Kidney capillary endothelial cell (primary cell): ENCODE measurements around the gene MIX23.

Source experiments
- DNase-seq: peaks from one replicate; pipeline ENCODE4 v3.0.0-alpha.2; 2018; ENCODE audit warnings: low spot score

The MIX23 gene

DNA sequence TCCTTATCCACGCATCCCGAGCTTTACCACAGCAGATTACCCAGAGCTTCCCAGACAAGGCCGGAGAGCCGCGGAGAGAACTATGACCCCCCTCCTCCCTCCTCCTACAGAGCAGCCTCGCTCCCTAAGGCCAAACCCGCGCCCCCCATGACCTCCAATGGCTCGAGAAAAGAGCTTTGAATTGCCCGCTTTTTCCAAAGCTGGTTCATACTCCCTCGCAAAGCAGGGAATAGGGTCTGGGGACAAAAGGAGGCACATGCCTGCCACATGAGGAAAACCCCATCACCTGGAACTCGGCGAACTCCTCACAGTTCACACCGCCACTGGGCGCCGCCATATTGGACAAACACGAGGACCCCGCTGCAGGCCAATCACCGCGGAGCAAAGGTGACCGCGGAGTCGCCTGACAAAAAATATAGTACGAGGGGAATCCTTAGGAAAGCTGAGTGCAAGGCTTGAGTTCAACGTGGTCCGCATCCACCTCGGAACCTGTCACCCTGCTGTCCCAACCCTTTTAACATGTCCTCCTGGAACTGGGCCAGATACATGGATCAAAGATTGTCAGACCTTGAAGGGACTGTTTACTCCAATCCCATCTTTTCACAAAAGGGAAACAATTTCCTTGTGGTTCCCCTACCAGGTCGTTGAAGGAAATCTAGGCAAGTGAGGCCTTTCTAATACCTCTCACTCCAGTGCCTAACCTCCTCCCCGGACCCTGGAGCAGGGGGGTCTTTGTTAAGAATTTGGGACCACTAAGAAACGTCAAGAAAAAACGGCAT, at the start of gene MIX23:
Gene MIX23 (minus strand): TSS at position 344 of the 779 bp plus-strand sequence. CDS start 7 bp downstream, at position 337.
- peak; percentile 87 for DNase-seq

DNA sequence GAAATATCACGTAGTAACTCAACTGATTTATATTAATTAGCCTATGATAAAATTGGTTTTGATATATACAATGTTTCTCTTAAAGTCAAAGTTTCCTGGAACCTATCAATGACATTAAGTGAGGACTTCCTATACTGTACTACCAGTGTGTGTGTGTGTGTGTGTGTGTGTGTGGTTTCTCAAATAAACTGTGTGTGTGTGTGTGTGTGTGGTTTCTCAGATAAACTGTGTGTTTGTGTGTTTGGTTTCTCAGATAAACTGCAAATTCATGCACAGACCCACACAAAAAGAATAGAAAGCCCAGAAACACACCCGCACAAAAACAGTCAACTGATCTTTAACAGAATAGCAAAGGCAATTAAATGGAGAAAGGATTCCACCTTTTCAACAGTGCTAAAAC, 47.3 kb upstream of the MIX23 start:
- no peak for DNase-seq

DNA sequence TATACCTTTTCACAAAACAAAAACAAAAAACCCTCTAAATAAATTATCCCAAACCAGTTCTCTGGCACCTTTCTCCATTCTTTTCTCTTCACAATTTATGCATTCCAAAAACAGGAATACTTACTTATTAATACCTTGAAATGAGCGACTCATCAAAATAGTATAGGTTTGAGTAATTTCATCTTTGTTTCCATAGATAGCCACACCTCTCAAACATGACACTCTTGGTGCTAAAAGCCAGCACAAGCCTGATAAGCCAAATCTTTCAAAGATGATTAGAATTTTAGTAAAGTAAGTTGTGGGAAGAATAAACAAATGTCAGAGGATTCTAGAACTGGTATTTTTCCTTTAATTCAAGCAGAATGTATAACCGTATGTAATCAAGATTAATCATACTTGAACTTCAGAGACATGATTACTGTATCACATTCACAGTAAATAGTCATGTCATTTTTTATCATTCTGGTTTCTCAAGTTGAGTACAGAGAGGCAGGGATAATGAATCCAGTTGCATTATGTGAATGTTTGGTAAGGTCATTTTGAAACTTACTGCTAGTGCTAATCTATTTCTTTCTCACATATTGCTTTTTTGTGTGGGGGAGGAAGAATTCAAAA, 44.9 kb upstream of the MIX23 start:
- DNase-seq, result peak; percentile 7

DNA sequence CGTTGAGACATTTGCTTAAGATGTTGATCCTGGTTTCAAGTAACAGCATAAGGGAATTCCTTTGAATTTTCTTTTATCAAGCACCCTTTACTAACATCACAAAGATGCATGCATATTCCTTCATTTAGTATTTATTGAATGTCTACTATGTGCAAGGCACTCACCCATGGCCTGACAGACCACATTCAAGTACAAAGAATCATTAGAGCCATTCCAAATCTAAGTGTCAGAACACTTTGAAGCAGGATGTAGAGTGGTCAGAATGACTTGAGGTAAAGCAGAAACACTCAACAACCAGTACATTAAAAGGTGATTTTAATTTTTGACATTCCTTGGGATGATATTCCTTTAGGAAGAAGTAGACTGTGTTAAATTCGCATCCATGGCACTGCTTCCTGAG, 38.8 kb upstream of the MIX23 start:
- DNase-seq, result no peak

DNA sequence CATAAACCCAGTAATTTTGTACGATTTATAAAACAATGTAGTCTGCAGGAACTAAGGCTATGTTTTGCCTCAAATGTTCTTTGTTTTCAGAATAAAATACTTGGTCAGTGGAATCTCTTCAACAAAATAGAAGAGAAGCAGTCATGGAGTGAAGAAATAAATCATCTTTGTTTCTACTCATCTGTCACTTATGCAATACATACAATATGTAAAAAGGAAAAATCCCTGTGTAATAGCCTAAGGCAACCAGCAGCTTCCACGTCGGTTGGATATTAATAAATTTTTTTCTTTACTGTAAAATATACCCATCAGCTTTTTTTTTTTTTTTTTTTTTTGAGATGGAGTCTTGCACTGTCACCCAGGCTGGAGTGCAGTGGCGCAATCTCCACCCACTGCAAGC, 38.1 kb upstream of the MIX23 start:
- DNase-seq, result no peak

DNA sequence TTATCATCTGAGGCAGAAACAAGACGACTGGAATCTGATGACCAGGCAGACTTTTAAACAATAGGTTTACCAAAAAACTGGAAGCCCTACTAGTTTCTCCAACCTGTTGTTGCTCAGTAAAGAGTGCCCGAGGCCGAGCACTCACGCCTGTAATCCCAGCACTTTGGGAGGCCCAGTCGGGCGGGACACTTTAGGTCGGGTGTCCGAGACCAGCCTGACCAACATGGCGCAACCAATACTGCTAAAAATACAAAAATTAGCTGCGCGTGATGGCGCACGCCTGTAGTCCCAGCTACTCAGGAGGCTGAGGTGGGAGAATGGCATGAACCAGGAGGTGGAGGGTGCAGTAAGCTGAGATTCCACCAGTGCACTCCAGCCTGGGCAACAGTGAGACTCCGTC, 33.9 kb upstream of the MIX23 start:
- DNase-seq, result peak; percentile 4

DNA sequence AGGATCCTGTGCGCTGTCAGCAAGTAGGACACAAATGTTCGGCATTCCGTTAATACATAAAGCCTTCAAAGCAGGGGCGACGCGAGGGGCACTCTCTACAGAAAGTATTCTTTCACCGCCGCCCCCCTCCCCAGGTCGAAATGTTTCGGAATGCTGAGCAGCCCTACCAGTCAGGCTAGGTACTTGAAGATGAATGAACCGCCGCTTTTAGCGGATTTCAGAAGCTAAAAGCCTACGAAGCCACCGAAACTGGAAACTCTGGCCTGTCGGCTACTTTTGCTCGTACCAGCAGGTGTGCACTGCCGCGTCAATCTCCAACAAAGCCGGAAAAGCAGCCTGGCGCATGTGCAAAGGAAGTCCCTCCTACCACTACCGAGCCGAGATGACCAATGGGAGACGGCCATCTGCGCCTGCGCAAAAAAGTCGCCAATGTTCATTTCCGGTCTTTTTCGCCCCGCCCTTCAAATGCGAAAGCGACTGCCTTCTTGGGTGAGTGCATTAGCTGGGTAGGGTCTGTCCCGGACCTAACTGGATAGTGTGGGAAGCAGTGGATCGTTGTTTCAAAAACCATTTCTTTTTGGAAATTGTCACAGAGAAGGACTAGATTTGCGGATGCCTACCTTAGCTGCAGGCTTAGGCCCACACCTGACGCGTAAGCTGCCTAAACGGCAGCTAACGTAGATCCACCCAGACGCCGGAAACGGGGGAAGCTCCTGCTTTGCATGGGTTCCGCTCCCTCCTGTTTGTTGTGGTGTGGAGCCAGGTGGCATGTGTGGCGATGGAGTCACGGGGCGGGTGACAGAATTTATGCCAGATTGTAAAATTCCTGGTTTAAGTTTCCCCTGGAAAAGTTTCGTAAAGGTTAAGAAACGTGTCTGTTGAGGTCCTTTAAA, 33.0 kb upstream of the MIX23 start, which contains the start of gene WDR5B:
Gene WDR5B (minus strand): TSS at position 301 of the 893 bp plus-strand sequence. CDS start 534 bp downstream, outside the sequence.
- peak; percentile 91 for DNase-seq

DNA sequence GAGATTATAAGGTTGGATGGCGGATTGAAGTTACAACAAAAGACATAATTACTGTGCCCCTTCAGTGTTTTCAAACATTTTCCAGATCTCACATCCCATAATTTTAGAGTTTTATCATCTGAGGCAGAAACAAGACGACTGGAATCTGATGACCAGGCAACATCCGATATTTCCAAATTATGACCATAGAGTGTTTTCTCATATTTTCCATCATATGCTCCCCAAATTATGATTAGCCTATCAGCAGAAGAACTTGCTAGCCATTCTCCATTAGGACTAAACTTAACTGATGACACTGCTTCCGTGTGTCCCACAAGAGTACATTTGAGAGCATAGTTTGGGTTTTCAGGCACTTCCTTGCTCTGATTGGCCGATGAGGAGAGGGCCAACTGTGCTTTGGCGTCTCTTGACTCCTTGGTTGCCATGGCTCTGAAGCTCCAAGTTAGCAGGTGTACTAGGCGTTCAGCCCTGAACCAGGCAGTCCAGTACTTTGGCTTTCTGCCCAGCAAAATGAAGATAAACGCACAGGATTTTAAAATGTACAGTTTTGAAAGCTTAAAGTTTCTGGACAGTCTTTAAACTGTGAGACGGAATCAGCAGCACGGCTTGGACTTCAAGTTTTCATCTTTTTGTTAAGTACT, 32.2 kb upstream of the MIX23 start:
- peak; percentile 26 for DNase-seq

DNA sequence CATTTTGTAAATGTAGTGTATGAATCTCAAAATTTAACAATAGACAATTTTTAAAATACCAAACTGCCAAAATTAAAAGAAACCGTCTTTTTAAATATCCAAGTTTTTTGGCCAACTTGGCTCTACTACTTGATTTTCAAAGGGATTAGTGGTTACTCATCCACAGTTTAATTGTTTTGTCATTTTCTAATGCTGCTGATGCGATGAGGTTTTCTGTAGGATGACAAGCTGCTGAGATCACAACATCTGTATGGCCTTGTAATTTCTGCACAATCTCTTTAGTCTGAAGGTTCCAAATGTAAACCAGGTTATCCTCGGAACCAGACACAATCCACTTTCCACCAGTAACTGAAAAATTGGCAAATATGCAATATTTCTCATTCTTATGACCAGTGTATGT, 31.4 kb upstream of the MIX23 start:
- no peak for DNase-seq

DNA sequence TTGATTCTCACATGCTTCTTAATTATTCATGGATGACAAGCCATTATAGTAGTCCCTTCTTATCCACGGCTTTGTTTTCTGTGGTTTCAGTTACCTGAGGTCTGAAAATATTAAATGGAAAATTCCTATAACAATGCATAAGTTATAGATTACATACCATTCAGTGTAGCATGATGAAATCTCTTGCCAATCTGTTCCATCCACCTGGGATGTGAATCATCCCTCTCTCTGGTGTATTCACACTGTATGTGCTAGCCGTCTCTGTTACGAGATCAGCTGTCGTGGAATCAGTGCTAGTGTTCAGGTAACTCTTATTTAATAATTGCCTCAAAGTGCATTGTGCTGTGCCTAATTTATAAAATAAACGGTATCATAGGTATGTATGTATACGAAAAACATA, 27.6 kb upstream of the MIX23 start:
- no peak for DNase-seq

DNA sequence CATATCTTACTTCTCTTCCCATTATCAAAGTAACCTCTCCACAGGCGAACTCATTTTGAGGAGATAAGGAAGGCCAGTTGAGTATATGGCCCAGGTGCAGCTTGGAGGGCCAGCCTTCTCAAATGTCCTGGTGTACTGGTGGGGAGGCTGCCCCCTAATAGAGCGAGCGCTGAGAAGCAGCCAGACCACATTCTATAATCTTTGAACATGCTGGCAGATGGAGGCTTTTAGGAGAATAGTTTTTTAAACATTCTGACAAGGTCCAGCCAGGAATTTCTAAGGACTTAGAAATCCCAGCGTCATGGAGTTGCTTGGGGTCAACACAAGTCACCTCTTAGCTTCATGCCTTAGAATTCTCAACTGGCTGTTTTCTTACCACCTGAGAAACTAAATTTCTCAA, 27.1 kb upstream of the MIX23 start:
- no peak for DNase-seq

DNA sequence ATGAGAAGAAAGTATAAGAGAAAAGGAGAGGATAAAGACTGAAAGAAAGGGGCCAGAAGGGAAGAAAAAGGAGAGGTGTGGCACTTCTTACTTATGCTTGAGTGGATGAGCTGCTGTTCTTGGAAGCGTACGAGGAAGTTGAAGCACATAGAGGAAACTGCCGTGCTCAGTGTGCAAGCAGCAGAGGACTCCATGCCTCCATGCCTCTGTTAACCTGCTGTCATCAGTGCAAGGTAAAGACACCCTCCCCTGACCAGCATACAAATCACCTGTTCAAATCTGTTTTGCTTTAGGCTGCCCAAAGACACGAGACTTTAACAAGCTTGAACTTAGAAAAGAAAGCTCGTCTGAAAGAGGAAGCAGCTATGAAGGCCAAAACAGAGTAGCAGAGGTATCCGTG, 26.4 kb upstream of the MIX23 start:
- no peak for DNase-seq

DNA sequence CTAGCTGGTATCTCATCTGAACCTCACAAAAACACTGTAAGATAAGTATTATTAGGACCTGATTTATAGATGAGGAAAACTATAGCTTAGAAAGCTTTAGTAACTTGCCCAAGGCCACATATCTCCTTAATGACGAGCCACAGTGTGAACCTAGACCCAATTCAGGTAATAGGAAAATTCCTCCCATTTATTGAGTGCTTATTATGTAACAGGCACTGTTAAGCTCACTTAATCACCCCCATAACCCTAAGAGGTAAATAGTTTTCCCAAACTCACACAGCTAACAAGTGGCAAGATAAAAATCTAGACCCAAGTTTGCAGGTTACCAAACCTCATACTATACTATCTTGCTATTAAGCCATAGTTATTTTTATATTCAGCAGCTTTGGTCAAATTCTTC, 24.9 kb upstream of the MIX23 start:
- no peak for DNase-seq

DNA sequence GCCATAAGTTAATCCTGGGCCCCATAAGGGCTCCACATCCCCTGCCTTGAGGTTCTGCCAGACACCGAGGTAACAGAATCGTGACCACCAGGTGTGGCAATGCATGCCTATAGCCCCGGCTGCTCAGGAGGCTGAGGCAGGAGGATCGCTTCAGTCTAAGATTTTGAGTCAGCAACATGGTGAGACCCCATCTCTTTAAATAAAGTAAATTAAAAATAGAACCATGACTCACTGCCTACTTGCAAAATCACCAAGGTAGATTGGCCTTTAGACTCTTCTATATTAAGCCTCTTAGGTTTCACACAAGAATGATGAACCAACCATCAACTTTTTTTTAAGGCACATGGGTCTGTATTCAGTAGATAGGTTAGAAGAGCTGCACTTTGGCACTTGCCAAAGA, 23.2 kb upstream of the MIX23 start:
- no peak for DNase-seq

DNA sequence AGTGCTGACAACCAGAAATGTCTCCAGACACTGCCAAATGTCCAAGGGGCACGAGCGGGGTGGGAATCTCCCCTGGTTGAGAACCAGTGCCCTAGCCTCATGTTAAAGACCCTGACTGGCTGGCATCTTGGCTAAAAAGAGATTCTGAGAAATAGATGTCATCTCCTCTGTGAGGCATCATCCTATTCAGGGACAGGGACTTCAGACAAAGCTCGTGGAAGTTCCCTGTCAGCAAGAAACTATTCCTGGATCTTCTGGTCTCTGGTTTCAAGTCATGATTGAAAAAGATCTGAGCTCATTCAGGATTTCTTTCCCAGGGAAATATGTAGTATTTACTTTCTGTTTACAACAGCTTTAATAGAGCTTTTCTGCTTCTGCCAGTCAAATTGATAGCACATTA, 22.0 kb upstream of the MIX23 start:
- DNase-seq, result no peak

DNA sequence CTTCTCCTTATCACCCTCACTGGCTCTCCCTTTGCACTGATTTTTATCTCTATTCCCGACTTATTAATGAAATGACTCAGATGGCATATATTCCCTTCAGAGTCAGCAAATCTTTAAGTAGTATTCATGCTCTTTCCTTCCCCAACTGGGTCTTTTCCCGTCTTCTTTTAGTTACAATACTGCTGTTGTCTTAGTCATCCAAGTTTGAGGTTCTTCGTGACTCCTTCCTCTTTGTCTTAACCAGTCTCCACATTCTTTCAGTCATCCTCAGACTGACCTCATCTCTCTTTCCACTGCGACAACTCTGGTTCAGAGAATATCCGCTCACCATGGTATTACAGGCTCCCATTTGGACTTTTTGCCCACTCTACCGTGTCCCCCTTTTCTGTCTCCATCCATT, 20.5 kb upstream of the MIX23 start:
- DNase-seq, result no peak

DNA sequence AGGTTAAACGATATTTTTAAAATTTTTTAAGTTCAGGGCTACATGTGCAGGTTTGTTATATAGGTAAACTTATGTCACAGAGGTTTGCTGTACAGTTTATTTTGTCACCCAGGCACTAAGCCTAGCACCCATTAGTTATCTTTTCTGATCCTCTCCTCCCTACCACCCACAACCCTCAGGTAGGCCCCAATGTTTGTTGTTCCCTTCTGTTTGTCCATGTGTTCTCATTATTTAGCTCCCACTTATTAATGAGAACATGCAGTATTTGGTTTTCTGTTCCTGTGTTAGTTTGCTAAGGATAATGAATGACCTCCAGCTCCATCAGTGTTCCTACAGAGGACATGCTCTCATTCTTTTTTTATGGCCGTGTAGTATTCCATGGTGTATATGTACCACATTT, 15.9 kb upstream of the MIX23 start:
- DNase-seq, result no peak

DNA sequence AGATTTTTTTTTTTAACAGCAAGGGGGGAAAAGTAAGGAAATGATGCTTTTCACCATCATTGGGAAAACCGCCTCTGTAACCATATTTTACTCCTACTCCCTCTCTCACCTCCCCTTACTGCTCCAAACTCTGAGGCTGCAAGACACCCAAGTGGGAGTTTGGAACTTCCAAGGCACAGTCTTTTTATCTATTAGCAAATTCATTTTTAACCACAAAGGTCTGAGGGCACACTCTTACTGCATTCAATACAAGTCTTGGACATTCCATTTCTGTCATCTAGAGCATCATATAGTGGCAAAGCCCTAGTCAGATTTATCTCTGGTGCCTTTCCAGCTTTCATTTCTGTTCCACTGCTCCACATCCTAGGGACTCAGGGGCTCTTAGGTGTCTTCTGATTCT, 14.2 kb upstream of the MIX23 start:
- DNase-seq, result no peak

DNA sequence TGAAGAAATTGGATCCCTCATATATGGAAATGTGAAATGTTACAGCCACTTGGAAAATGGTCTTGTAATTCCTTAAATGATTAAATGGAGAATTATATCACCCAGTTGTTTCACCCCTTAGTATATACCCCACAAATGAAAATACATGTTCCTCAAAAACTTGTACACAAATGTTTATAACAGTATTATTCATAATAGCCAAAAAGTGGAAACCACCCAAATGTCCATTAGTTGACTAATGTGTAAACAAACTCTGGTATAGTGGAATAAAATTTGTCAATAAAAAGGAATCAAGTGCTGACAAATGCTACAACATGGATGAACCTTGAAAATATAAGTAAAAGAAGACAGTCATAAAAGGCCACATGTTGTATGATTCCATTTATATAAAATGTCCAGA, 13.5 kb upstream of the MIX23 start:
- no peak for DNase-seq

DNA sequence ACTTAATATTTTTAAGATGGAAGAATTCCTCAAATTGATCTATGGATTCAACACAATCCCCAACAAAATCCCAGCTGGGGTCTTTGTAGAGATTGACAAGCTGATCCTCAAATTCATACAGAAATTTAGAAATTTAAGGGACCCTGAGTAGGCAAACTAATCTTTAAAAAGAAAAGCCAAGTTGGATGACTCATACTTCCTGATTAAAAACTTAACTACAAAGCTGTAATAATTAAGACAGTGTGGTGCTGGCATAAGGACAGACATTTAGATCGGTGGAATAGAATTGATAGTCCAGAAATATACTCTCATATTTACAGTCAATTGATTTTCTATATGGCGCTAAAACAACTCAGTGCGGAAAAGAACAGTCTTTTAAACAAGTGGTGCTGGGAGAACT, 12.6 kb upstream of the MIX23 start:
- no peak for DNase-seq

DNA sequence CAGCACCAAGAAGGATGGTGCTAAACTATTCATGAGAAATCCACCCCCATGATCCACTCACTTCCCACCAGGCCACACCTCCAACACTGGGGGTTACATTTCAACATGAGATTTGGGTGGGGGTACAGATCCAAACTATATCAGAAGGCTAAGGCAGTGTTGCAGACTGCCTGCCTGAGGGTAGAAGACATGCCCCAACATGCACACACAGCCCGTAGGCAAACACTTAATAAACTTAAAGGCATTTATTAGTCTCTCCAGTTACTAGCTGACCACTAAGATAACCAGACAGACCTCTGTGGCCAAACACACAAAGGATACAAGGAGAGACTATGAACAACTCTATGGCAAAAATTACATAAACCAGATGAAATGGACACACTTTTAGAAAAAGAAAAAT, 11.1 kb upstream of the MIX23 start:
- no peak for DNase-seq
